DOHH2 (cell line): ENCODE results near the gene CAMSAP3.

Experiments
- H3F3A ChIP-seq: fragments of 200-600 bp; sonication (generic), shearing (Covaris generic); 2 replicates; pipeline ENCODE4 v1.6.0; 2016; ENCODE audit warnings: antibody characterized with exemption, mild to moderate bottlenecking; ENCODE audit not compliant: control insufficient read depth, insufficient read depth
- H3K27ac ChIP-seq: fragments of 200-600 bp; sonication (generic); 2 replicates; pipeline ENCODE4 v1.5.1; 2014; ENCODE audit warnings: low read depth, mild to moderate bottlenecking, low read length, moderate library complexity
- H3K27me3 ChIP-seq: fragments of 200-600 bp; sonication (generic); 2 replicates; pipeline ENCODE4 v1.6.1; 2014; ENCODE audit warnings: mild to moderate bottlenecking, low read length, mixed read lengths; ENCODE audit not compliant: control insufficient read depth
- H3K36me3 ChIP-seq: fragments of 200-600 bp; sonication (generic); 2 replicates; pipeline ENCODE4 v1.6.1; 2014; ENCODE audit warnings: mild to moderate bottlenecking, low read length, moderate library complexity, mixed read lengths; ENCODE audit not compliant: control insufficient read depth
- H3K4me1 ChIP-seq: fragments of 200-600 bp; sonication (generic); 2 replicates; pipeline ENCODE4 v1.6.1; 2014; ENCODE audit warnings: mild to moderate bottlenecking, low read length, mixed read lengths; ENCODE audit not compliant: control insufficient read depth
- H3K4me2 ChIP-seq: fragments of 200-600 bp; sonication (generic); 2 replicates; pipeline ENCODE4 v1.6.0; 2014; ENCODE audit warnings: mild to moderate bottlenecking, low read length, moderate library complexity
- H3K4me3 ChIP-seq: fragments of 200-600 bp; sonication (generic); 2 replicates; pipeline ENCODE4 v1.5.1; 2014; ENCODE audit warnings: mild to moderate bottlenecking, low read length, mixed read lengths
- H3K79me2 ChIP-seq: fragments of 200-600 bp; sonication (generic); 2 replicates; pipeline ENCODE4 v1.6.1; 2014; ENCODE audit warnings: mild to moderate bottlenecking, low read length, mixed read lengths; ENCODE audit not compliant: control insufficient read depth
- H3K9me2 ChIP-seq: fragments of 200-600 bp; sonication (generic); replicated peaks from 2 replicates; pipeline ENCODE4 v1.6.1; 2014; ENCODE audit warnings: mild to moderate bottlenecking, low read length, mixed read lengths; ENCODE audit not compliant: control insufficient read depth
- H3K9me3 ChIP-seq: fragments of 200-600 bp; sonication (generic); 2 replicates; pipeline ENCODE4 v1.6.1; 2014; ENCODE audit warnings: antibody characterized with exemption, low read length, mixed read lengths; ENCODE audit not compliant: control insufficient read depth, insufficient read depth
- H4K20me1 ChIP-seq: fragments of 200-600 bp; sonication (generic); 2 replicates; pipeline ENCODE4 v1.6.0; 2014; ENCODE audit warnings: low read depth, mild to moderate bottlenecking, antibody characterized with exemption, low read length, moderate library complexity; ENCODE audit not compliant: control insufficient read depth, insufficient read depth
- CTCF ChIP-seq: fragments of 200-600 bp; sonication (generic); IDR thresholded peaks from one replicate; pipeline ENCODE4 v1.5.1; 2014; ENCODE audit warnings: antibody characterized with exemption, mild to moderate bottlenecking, low read depth, low read length; ENCODE audit not compliant: poor library complexity, severe bottlenecking
- EZH2phosphoT487 ChIP-seq: fragments of 200-600 bp; sonication (generic); IDR thresholded peaks from 2 replicates; pipeline ENCODE4 v1.6.1; 2017; ENCODE audit warnings: borderline replicate concordance, mild to moderate bottlenecking, antibody characterized with exemption, low read length, moderate library complexity, mixed read lengths

CAMSAP3 gene

DNA sequence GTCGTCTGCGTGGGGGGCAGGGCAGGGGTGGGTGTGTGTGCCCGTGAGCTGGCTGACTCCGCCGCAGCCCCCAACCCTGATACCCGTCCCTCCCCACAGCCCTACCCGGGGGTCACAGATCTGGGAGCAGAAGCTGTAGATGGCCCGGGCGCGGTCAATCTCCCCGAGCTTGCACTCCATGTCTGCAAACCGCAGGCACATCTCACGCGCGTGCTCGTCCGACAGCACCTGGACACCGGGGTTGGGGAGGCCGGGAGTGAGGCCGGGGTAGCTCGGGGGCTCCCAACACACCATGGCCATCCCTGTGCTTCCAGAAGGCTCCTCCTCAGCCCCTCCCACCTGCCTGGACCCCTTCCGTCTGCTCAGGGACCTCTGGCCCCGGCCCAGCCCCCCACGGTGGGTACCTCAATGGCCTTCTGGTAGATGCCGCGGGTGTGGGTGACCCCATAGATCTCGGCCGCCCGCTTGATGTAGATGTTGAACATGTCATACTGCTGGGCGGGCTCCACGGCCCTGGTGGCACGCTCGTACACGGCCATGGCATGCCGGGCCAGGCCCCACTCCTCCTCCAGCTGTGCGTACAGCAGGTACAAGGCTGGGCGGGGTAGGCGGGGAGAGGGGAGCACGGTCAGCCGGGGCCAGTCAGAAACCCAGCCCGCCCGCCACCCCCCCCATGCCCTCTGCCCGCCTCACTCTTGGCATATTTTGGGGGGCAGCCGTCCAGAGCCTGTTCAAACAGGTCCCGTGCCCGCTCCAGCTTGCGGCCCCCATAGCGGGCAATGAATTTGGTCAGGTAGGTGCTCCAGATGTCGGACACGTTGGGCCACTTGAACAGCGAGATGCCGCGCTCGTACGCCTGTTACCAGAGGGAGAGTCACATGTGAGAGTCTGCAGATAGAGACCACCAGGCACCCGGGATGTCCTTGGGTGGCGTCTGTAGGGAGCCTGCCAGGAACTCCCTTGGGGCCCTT is 25.1 kb downstream of the CAMSAP3 start:
- Histone ChIP-seq H3K4me1 (no peaks in the 10 kb centered on the region), H3K27ac (no peak overlapping the region), H3K27me3 (no peaks in the 10 kb centered on the region), H3K36me3 (peaks cover 36% of the 10 kb centered on the region), H4K20me1 (no peaks in the 10 kb centered on the region), H3K9me3 (no peaks in the 10 kb centered on the region), H3K79me2 (no peaks in the 10 kb centered on the region), H3F3A (no peaks in the 10 kb centered on the region), H3K4me3 (no peak overlapping the region), H3K9me2 (no peaks in the 10 kb centered on the region), H3K4me2 (no peak overlapping the region)
- TF ChIP-seq CTCF (no peak), EZH2phosphoT487 (no peak)

- no peaks in the 10 kb centered on the region for H3K27me3 ChIP-seq
- H3K4me3 ChIP-seq: no peak overlapping the region
- peaks cover 56% of the 10 kb centered on the region for H3K36me3 ChIP-seq
- H3K4me2 ChIP-seq: no peak overlapping the region
- no peaks in the 10 kb centered on the region for H4K20me1 ChIP-seq
- H3K9me2 ChIP-seq: no peaks in the 10 kb centered on the region
- peaks cover 22% of the 10 kb centered on the region for H3K79me2 ChIP-seq
- no peaks in the 10 kb centered on the region for H3F3A ChIP-seq
- TF ChIP-seq EZH2phosphoT487: no peak
- TF ChIP-seq CTCF: no peak
- no peaks in the 10 kb centered on the region for H3K9me3 ChIP-seq
- H3K27ac ChIP-seq: no peak overlapping the region
- peaks cover 5% of the 10 kb centered on the region for H3K4me1 ChIP-seq
Measured at GRCh38 chr19:7622933-7623685, 27.4 kb downstream of the CAMSAP3 start.

DNA sequence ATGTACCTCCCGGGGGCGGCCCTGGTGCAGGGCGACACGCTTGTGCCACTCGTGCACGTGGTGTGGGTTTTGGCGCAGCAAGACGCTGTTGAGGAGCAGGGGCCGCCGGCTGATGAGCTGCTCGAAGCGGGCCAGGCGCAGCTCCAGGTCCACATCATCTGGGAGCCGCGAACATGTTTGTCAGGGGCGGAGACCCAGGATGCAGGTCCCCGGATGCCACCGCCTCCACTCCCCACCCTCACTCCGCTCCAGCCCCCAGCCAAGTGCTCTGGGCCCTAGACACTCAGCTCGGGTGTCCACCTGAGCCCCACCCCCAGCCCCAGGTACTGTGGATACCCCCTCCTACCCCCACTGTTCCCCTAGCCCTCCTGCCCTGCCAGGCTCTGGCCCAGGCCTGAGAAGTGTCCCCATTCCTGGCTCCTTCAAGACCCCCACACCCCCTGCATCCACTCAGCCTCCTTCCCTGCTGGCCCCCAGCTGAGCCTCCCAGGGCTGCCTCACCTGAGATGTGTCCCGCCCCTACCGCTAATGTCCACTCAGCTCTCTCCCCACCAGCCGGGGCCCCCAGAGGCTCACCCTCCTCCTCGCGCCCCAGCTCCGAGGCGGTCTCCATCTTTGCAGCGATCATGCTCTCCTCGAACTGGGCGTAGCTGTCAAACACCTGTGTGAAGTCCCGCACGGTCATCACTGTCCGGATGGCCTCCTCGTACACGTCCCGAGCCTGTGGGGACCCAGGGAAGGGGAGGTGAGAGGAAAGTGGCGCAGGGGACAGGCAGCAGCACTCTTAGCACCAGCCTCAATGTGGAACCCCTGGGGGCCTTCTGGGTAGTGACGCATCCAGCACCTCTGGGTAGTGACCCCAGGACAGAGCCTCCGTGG is 28.3 kb downstream of the CAMSAP3 start:
- Histone ChIP-seq H3K9me3 (no peaks in the 10 kb centered on the region), H3K27ac (no peak overlapping the region), H3K4me2 (no peak overlapping the region), H3F3A (no peaks in the 10 kb centered on the region), H3K9me2 (no peaks in the 10 kb centered on the region), H3K4me3 (no peak overlapping the region), H3K27me3 (no peaks in the 10 kb centered on the region), H3K36me3 (peaks cover 56% of the 10 kb centered on the region), H3K79me2 (peaks cover 30% of the 10 kb centered on the region), H4K20me1 (no peaks in the 10 kb centered on the region), H3K4me1 (peaks cover 11% of the 10 kb centered on the region)
- no peak for TF ChIP-seq EZH2phosphoT487
